ENCODE data around the gene ALKBH5.

Gene ALKBH5

DNA sequence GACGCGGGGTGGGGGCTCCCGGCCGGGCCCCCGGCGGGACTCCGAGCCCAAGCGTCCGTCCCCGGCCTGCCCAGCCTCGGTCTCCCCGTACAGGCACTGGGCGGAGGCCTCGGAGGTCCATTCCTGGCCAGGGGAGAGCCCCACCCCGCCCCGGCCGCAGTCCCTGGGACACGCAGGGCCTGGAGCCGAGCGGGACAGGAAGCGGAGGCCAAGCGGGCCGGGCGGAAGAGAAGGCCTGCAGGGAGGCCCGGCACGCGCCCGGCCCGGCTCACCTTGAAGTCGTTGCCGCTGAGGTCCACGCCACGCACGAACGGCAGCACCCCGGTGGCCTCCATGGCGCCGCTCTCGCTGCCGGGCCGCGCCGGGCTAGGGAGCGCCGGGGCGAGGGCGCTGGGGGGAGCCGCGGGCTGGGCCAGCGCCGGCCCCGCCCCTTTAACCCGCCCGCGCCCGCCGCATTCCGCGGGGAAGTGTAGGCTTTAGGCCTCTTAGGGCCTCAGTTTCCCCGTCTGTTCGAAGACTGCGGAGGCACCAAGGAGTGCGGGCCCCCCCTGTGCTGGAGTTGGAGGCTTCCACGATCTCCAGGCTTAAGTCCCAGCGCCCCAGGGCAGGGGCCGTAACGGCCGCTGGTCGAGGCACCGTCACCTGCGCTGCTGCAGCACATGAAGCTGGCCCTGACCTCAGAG, 74.9 kb downstream of the ALKBH5 start, which contains the start of gene FLII:
Gene FLII, minus strand, starts transcription at position 383 of the 683 bp plus-strand sequence. Its CDS starts 48 bp downstream, at position 335.
- H3K4me3 ChIP-seq (ENCODE audit: low read depth, low read length): peak within 1 kb of the TSS; percentile 72

Data from iPS-11a (cell line).